Type B pancreatic cell (in vitro differentiated cells): ENCODE data around the gene UNC5CL. TPM values are rescaled to one million over a fixed set of nuclear protein-coding genes. Genes with fewer than 3 reads are reported as not detected.
A peak's percentile ranks its signal among the peaks of the same experiment; 100 is the strongest.

ENCODE experiments used
- DNase-seq: peaks from one replicate; pipeline ENCODE4 v3.0.0; 2021; ENCODE audit warnings: mixed read lengths; ENCODE audit not compliant: unreplicated experiment; ENCODE audit errors: extremely low spot score
- H3K27ac Mint-ChIP-seq: 2 replicates; pipeline ENCODE4 v1.8.0; 2021; ENCODE audit warnings: mild to moderate bottlenecking, mixed read lengths
- H3K27me3 Mint-ChIP-seq: 2 replicates; pipeline ENCODE4 v1.8.0; 2021; ENCODE audit warnings: mixed read lengths
- H3K36me3 Mint-ChIP-seq: 2 replicates; pipeline ENCODE4 v1.8.0; 2021; ENCODE audit warnings: mixed read lengths
- H3K4me1 Mint-ChIP-seq: one replicate; pipeline ENCODE4 v1.8.0; 2021; ENCODE audit warnings: mixed read lengths; ENCODE audit not compliant: unreplicated experiment
- H3K4me3 Mint-ChIP-seq: 2 replicates; pipeline ENCODE4 v1.8.0; 2021; ENCODE audit warnings: mild to moderate bottlenecking, mixed read lengths
- H3K9me3 Mint-ChIP-seq: 2 replicates; pipeline ENCODE4 v1.8.0; 2021; ENCODE audit warnings: mixed read lengths
- CTCF ChIP-seq: fragments of 200-600 bp; sonication (generic); conservative IDR thresholded peaks from 2 replicates; pipeline ENCODE4 v1.5.0; 2021; ENCODE audit warnings: antibody characterized with exemption, mild to moderate bottlenecking
- total RNA-seq: library from RNA; stranded (reverse); gene quantifications from 2 replicates; pipeline ENCODE4 v1.2.1, GENCODE V29; 2021; ENCODE audit warnings: low replicate concordance

UNC5CL gene
- total RNA-seq, 1 donor from 2014 or later: 5.1 TPM

- DNase-seq: peak; percentile 59
- Mint-ChIP-seq H3K27me3 (no peaks in the 10 kb centered on the region), H3K36me3 (peaks cover 5% of the 10 kb centered on the region), H3K9me3 (no peaks in the 10 kb centered on the region), H3K27ac (no peak overlapping the region), H3K4me1 (peaks cover 19% of the 10 kb centered on the region), H3K4me3 (no peak overlapping the region)
- no peak for TF ChIP-seq CTCF
Measured at GRCh38 chr6:41047745-41048732, 9.0 kb upstream of the UNC5CL start.

GRCh38 chr6:41047306-41047705, 8.3 kb upstream of the UNC5CL start:
- Mint-ChIP-seq H3K36me3 (peaks cover 5% of the 10 kb centered on the region), H3K27me3 (no peaks in the 10 kb centered on the region), H3K27ac (no peak overlapping the region), H3K4me1 (peaks cover 19% of the 10 kb centered on the region), H3K9me3 (no peaks in the 10 kb centered on the region), H3K4me3 (no peak overlapping the region)
- TF ChIP-seq CTCF: no peak
- DNase-seq: peak; percentile 49

GRCh38 chr6:41046084-41046483, 7.1 kb upstream of the UNC5CL start:
- H3K4me1 Mint-ChIP-seq: peaks cover 13% of the 10 kb centered on the region
- no peak overlapping the region for H3K27ac Mint-ChIP-seq
- H3K36me3 Mint-ChIP-seq: no peaks in the 10 kb centered on the region
- H3K4me3 Mint-ChIP-seq: no peak overlapping the region
- H3K9me3 Mint-ChIP-seq: no peaks in the 10 kb centered on the region
- no peaks in the 10 kb centered on the region for H3K27me3 Mint-ChIP-seq
- TF ChIP-seq CTCF: no peak
- DNase-seq: peak; percentile 18

- Mint-ChIP-seq H3K9me3 (no peaks in the 10 kb centered on the region), H3K4me1 (peaks cover 15% of the 10 kb centered on the region), H3K27ac (no peak overlapping the region), H3K36me3 (no peaks in the 10 kb centered on the region), H3K4me3 (no peak overlapping the region), H3K27me3 (no peaks in the 10 kb centered on the region)
- no peak for TF ChIP-seq CTCF
- no peak for DNase-seq
Measured at GRCh38 chr6:41045664-41046063, 6.6 kb upstream of the UNC5CL start.

GRCh38 chr6:41043151-41043550, 4.1 kb upstream of the UNC5CL start:
- no peak overlapping the region for H3K4me3 Mint-ChIP-seq
- no peak for TF ChIP-seq CTCF
- peaks cover 14% of the 10 kb centered on the region for H3K4me1 Mint-ChIP-seq
- no peaks in the 10 kb centered on the region for H3K9me3 Mint-ChIP-seq
- no peaks in the 10 kb centered on the region for H3K27me3 Mint-ChIP-seq
- no peaks in the 10 kb centered on the region for H3K36me3 Mint-ChIP-seq
- H3K27ac Mint-ChIP-seq: no peak overlapping the region
- peak; percentile 29 for DNase-seq
